ENCODE results near the gene ATP5F1D. TPM values are rescaled to one million over a fixed set of nuclear protein-coding genes. Genes with fewer than 3 reads are reported as not detected.

The ATP5F1D gene
- total and polyA plus RNA-seq, 2 of the 13 experiments (the other 11 are each of a cell fraction or from before 2014, with no cell fraction given): 39.4 to 78.7 TPM

GRCh38 chr19:1279782-1280341 is 38.3 kb downstream of the ATP5F1D start (continued):
- TF ChIP-seq HMGXB4 (CRISPR knock-in tag; IDR thresholded peaks at IDR 0.05; ENCODE audit: borderline replicate concordance in 1 of 2, low read depth in 1 of 2): peak; percentile 52 to 72; a peak in 2 of 4 replicates
- no peak for TF ChIP-seq KDM4B (CRISPR knock-in tag; IDR thresholded peaks at IDR 0.05)
- TF ChIP-seq PAWR (CRISPR knock-in tag; IDR thresholded peaks at IDR 0.05; ENCODE audit: borderline replicate concordance): no peak
- TF ChIP-seq THAP8 (CRISPR knock-in tag; IDR thresholded peaks at IDR 0.05; ENCODE audit: borderline replicate concordance): no peak
- TF ChIP-seq ZNF256 (CRISPR knock-in tag; conservative IDR thresholded peaks at IDR 0.05): no peak
- no peak for TF ChIP-seq FOSL1 (CRISPR knock-in tag; IDR thresholded peaks at IDR 0.05; ENCODE audit: borderline replicate concordance)
- no peak for TF ChIP-seq CREBL2 (CRISPR knock-in tag; IDR thresholded peaks at IDR 0.05; ENCODE audit: borderline replicate concordance)
- TF ChIP-seq FOXA3 (CRISPR knock-in tag; IDR thresholded peaks at IDR 0.05): 0 out of 2 replicates have a peak, but pooled peaks have one; percentile 15
- peak; percentile 35; the same call in 1 of the 2 replicates for TF ChIP-seq ZBTB25 (CRISPR knock-in tag; IDR thresholded peaks at IDR 0.05)
- TF ChIP-seq SNRNP70 (IDR thresholded peaks at IDR 0.05; ENCODE audit: low read depth, low read length): no peak
- no peak for TF ChIP-seq ZNF629 (CRISPR knock-in tag; conservative IDR thresholded peaks at IDR 0.05)
- no peak for TF ChIP-seq NFRKB (IDR thresholded peaks at IDR 0.05)
- TF ChIP-seq ZNF552 (CRISPR knock-in tag; IDR thresholded peaks at IDR 0.05; ENCODE audit: borderline replicate concordance): no peak
- TF ChIP-seq NKX3-1 (CRISPR knock-in tag; IDR thresholded peaks at IDR 0.05): no peak
- TF ChIP-seq KLF12 (CRISPR knock-in tag; IDR thresholded peaks at IDR 0.05; ENCODE audit: borderline replicate concordance): no peak
- no peak for TF ChIP-seq ZNF337 (CRISPR knock-in tag; IDR thresholded peaks at IDR 0.05; ENCODE audit: borderline replicate concordance, low read depth)
- no peak for TF ChIP-seq ZNF572 (CRISPR knock-in tag; IDR thresholded peaks at IDR 0.05)
- no peak for TF ChIP-seq NR2C2 (CRISPR knock-in tag; IDR thresholded peaks at IDR 0.05; ENCODE audit: borderline replicate concordance)
- TF ChIP-seq ZNF382 (CRISPR knock-in tag; IDR thresholded peaks at IDR 0.05; ENCODE audit: borderline replicate concordance): no peak
- no peak; the same call in 1 of the 2 replicates for TF ChIP-seq POLR2AphosphoS2 (IDR thresholded peaks at IDR 0.05; ENCODE audit: low read depth, low read length)
- TF ChIP-seq MIER3 (CRISPR knock-in tag; IDR thresholded peaks at IDR 0.05; ENCODE audit: borderline replicate concordance): no peak
- 0 out of 2 replicates have a peak, but pooled peaks have one; percentile 50 for TF ChIP-seq GATAD1 (CRISPR knock-in tag; IDR thresholded peaks at IDR 0.05)
- no peak for TF ChIP-seq SRSF1 (optimal IDR thresholded peaks at IDR 0.05; ENCODE audit: low read depth, low read length)

Measured in HepG2 (cell line).